Neuronal stem cell (in vitro differentiated cells): ENCODE measurements around the gene RPL3.
"Not testable (repeated sequence)": the region's sequence is repeated elsewhere in the genome, so short reads cannot be mapped to it uniquely, and the experiment has no call there.

Experiments
- DNase-seq: peaks from one replicate; pipeline ENCODE4 v3.0.0-alpha.2; 2013; ENCODE audit warnings: low spot score
- H2AFZ ChIP-seq: one replicate; pipeline ENCODE4 v1.6.1; 2013; ENCODE audit warnings: mild to moderate bottlenecking, low read length, inconsistent platforms
- H2AK5ac ChIP-seq: 2 replicates; pipeline ENCODE4 v1.6.1; 2013; ENCODE audit warnings: low read depth, mild to moderate bottlenecking, inconsistent platforms, low read length, moderate library complexity, mixed read lengths
- H2BK120ac ChIP-seq: 2 replicates; pipeline ENCODE4 v1.6.1; 2013; ENCODE audit warnings: low read depth, mild to moderate bottlenecking, inconsistent platforms, low read length, moderate library complexity, mixed read lengths
- H2BK12ac ChIP-seq: one replicate; pipeline ENCODE4 v1.6.1; 2013; ENCODE audit warnings: low read length, inconsistent platforms
- H2BK15ac ChIP-seq: 2 replicates; pipeline ENCODE4 v1.6.1; 2013; ENCODE audit warnings: mild to moderate bottlenecking, low read length, inconsistent platforms, mixed read lengths
- H2BK5ac ChIP-seq: one replicate; pipeline ENCODE4 v1.6.1; 2013; ENCODE audit warnings: inconsistent platforms, mild to moderate bottlenecking, low read length, moderate library complexity
- H3K14ac ChIP-seq: one replicate; pipeline ENCODE4 v1.6.1; 2013; ENCODE audit warnings: low read length, inconsistent platforms
- H3K18ac ChIP-seq: 2 replicates; pipeline ENCODE4 v1.6.1; 2013; ENCODE audit warnings: low read length, inconsistent platforms
- H3K23ac ChIP-seq: 2 replicates; pipeline ENCODE4 v1.6.1; 2013; ENCODE audit warnings: low read depth, mild to moderate bottlenecking, mixed read lengths, low read length, inconsistent platforms; ENCODE audit not compliant: poor library complexity
- H3K27ac ChIP-seq: replicated peaks from 3 replicates; pipeline ENCODE4 v1.5.1; 2013; ENCODE audit warnings: low read length, inconsistent platforms
- H3K27me3 ChIP-seq, 3 experiments: 2 replicates each; pipeline ENCODE4 v1.6.1; 2013; ENCODE audit warnings: low read length in 3 of 3, mild to moderate bottlenecking in 2 of 3, inconsistent platforms in 1 of 3, low read depth in 1 of 3, mixed read lengths in 1 of 3, moderate library complexity in 1 of 3; ENCODE audit not compliant: control insufficient read depth in 3 of 3, insufficient read depth in 3 of 3
- H3K36me3 ChIP-seq, 2 donors: replicated peaks in 1 of 2; 2 replicates each; pipeline ENCODE4 v1.6.1; 2013; ENCODE audit warnings: low read length in 2 of 2; ENCODE audit not compliant: control insufficient read depth in 2 of 2, insufficient read depth in 2 of 2
- H3K4ac ChIP-seq: 2 replicates; pipeline ENCODE4 v1.6.1; 2013; ENCODE audit warnings: inconsistent platforms, mild to moderate bottlenecking, low read length, moderate library complexity
- H3K4me1 ChIP-seq, 2 donors: 1 replicate in 1 of 2; 2 replicates in 1 of 2; pipeline ENCODE4 v1.6.1; 2013; ENCODE audit warnings: low read length in 2 of 2, low read depth in 1 of 2; ENCODE audit not compliant: control insufficient read depth in 2 of 2, insufficient read depth in 1 of 2
- H3K4me2 ChIP-seq: one replicate; pipeline ENCODE4 v1.6.1; 2013; ENCODE audit warnings: mild to moderate bottlenecking, low read length, inconsistent platforms; ENCODE audit not compliant: insufficient read depth, poor library complexity, severe bottlenecking
- H3K4me3 ChIP-seq, 2 donors: 2 replicates each; pipeline ENCODE4 v1.5.1; 2013; ENCODE audit warnings: low read length in 2 of 2, mild to moderate bottlenecking in 2 of 2, inconsistent platforms in 1 of 2, moderate library complexity in 1 of 2
- H3K79me1 ChIP-seq: one replicate; pipeline ENCODE4 v1.6.1; 2013; ENCODE audit warnings: low read depth, mild to moderate bottlenecking, inconsistent platforms, low read length, moderate library complexity
- H3K9ac ChIP-seq: one replicate; pipeline ENCODE4 v1.6.1; 2013; ENCODE audit warnings: mild to moderate bottlenecking, low read depth, low read length, inconsistent platforms; ENCODE audit not compliant: poor library complexity
- H3K9me3 ChIP-seq, 2 donors: replicated peaks in 1 of 2; 2 replicates each; pipeline versions ENCODE3 to v1.6.1; 2013; ENCODE audit warnings: low read length in 2 of 2, mild to moderate bottlenecking in 2 of 2, inconsistent platforms in 1 of 2, low read depth in 1 of 2, mixed read lengths in 1 of 2, moderate library complexity in 1 of 2; ENCODE audit not compliant: control insufficient read depth in 2 of 2, insufficient read depth in 1 of 2
- H4K8ac ChIP-seq: one replicate; pipeline ENCODE4 v1.6.1; 2013; ENCODE audit warnings: low read depth, mild to moderate bottlenecking, inconsistent platforms, low read length, moderate library complexity
- H4K91ac ChIP-seq: one replicate; pipeline ENCODE4 v1.6.1; 2013; ENCODE audit warnings: low read length, low read depth, mild to moderate bottlenecking, inconsistent platforms; ENCODE audit not compliant: poor library complexity
- WGBS, 2 donors: extraction: QIAGEN DNeasy Blood & Tissue Kit; methylation state at CpG; one replicate each; pipeline ENCODE4 v1.1.7; 2013; ENCODE audit warnings: missing lambda C conversion rate in 2 of 2, mixed read lengths in 1 of 2; ENCODE audit not compliant: insufficient read length in 2 of 2, insufficient replicate concordance in 1 of 2; ENCODE audit errors: extremely low coverage in 2 of 2; 5-methylcytosine and 5-hydroxymethylcytosine counted together

The RPL3 gene

GRCh38 chr22:39332441-39333064 is 13.1 kb upstream of the RPL3 start:
- Histone ChIP-seq H3K4me2 (no peak overlapping the region), H3K4me1 (no peaks in the 10 kb centered on the region), H3K27me3 (no peaks in the 10 kb centered on the region), H3K27ac (peak overlapping the region; percentile 71), H4K8ac (no peak overlapping the region), H3K36me3 (no peaks in the 10 kb centered on the region), H3K9me3 (no peaks in the 10 kb centered on the region), H3K4me3 (no peak overlapping the region), H2AK5ac (no peak overlapping the region), H3K14ac (no peak overlapping the region), H3K79me1 (no peaks in the 10 kb centered on the region), H2BK15ac (no peak overlapping the region), H3K9ac (no peak overlapping the region), H3K23ac (no peak overlapping the region), H2BK120ac (no peak overlapping the region), H3K18ac (no peak overlapping the region), H4K91ac (no peak overlapping the region), H2BK5ac (no peak overlapping the region), H2AFZ (peak overlapping the region; percentile 72), H3K4ac (no peak overlapping the region), H2BK12ac (no peak overlapping the region)
- no CpG with 5 or more reads among the region's 5 CpGs for WGBS, 2 donors
- no peak for DNase-seq

- H2BK120ac ChIP-seq, H3K23ac ChIP-seq, H2BK15ac ChIP-seq, H4K8ac ChIP-seq, H3K4ac ChIP-seq, H3K4me2 ChIP-seq, H3K18ac ChIP-seq, H3K14ac ChIP-seq, DNase-seq, H2AFZ ChIP-seq, H3K9me3 ChIP-seq, H3K79me1 ChIP-seq, H2BK5ac ChIP-seq, H3K4me1 ChIP-seq, H3K4me3 ChIP-seq, H2BK12ac ChIP-seq, H2AK5ac ChIP-seq, H3K27me3 ChIP-seq, H4K91ac ChIP-seq, H3K36me3 ChIP-seq, H3K9ac ChIP-seq, H3K27ac ChIP-seq: not testable (repeated sequence)
- no CpG with 5 or more reads among the region's 1 CpG for WGBS, 2 donors
These were observed 11.1 kb upstream of the RPL3 start for GRCh38 chr22:39330553-39330952.

GRCh38 chr22:39327995-39328754 is 8.8 kb upstream of the RPL3 start:
- no peak overlapping the region for H3K27ac ChIP-seq

GRCh38 chr22:39325392-39325932 is 6.0 kb upstream of the RPL3 start:
- no peak overlapping the region for H2BK5ac ChIP-seq
- H3K4ac ChIP-seq, result no peak overlapping the region
- H2BK12ac ChIP-seq, result no peak overlapping the region
- 100% methylated on average over 1 of the region's 2 CpGs; no CpG with 5 or more reads in 1 of the 2 donors for WGBS, 2 donors
- no peak overlapping the region for H2AK5ac ChIP-seq
- no peaks in the 10 kb centered on the region for H3K36me3 ChIP-seq
- H2AFZ ChIP-seq, result no peak overlapping the region
- no peak overlapping the region for H3K14ac ChIP-seq
- H4K91ac ChIP-seq, result no peak overlapping the region
- H3K23ac ChIP-seq, result no peak overlapping the region
- no peak overlapping the region for H3K18ac ChIP-seq
- H3K79me1 ChIP-seq, result no peaks in the 10 kb centered on the region
- no peak overlapping the region for H4K8ac ChIP-seq
- peaks cover 2 to 6% of the 10 kb centered on the region in 2 donors for H3K4me1 ChIP-seq
- no peak overlapping the region for H2BK15ac ChIP-seq
- H3K27ac ChIP-seq, result no peak overlapping the region
- no peak overlapping the region for H3K4me2 ChIP-seq
- H2BK120ac ChIP-seq, result no peak overlapping the region
- H3K27me3 ChIP-seq, result no peaks in the 10 kb centered on the region
- no peak for DNase-seq
- H3K4me3 ChIP-seq, result no peak overlapping the region
- H3K9ac ChIP-seq, result no peak overlapping the region
- H3K9me3 ChIP-seq, result no peaks in the 10 kb centered on the region

More at GRCh38 chr22:39327995-39328754, 8.8 kb upstream of the RPL3 start:
- Histone ChIP-seq H3K23ac (peak overlapping the region; percentile 37), H3K9me3 (no peaks in the 10 kb centered on the region), H3K4me1 (peaks cover 2 to 6% of the 10 kb centered on the region in 2 donors), H2AK5ac (peak overlapping the region; percentile 27), H4K91ac (no peak overlapping the region), H2BK120ac (no peak overlapping the region), H3K18ac (peak overlapping the region; percentile 2), H3K4me3 (no peak overlapping the region), H2BK5ac (peak overlapping the region; percentile 49), H3K79me1 (no peaks in the 10 kb centered on the region), H2BK12ac (peak overlapping the region; percentile 88), H4K8ac (no peak overlapping the region), H2BK15ac (no peak overlapping the region), H3K4me2 (no peak overlapping the region), H3K27me3 (no peaks in the 10 kb centered on the region), H2AFZ (no peak overlapping the region), H3K9ac (peak overlapping the region; percentile 36), H3K36me3 (no peaks in the 10 kb centered on the region), H3K4ac (no peak overlapping the region), H3K14ac (no peak overlapping the region)
- no peak for DNase-seq
- no CpG with 5 or more reads among the region's 18 CpGs for WGBS, 2 donors
